ENCODE data around the gene MYO15A.
A peak's percentile ranks its signal among the peaks of the same experiment; 100 is the strongest.

Gene MYO15A

GRCh38 chr17:18156171-18156975 is 47.8 kb downstream of the MYO15A start:
- Histone ChIP-seq H3K4me1 (no peaks in the 10 kb centered on the region), H3K9me3 (no peaks in the 10 kb centered on the region), H3K4me3 (ENCODE audit: low read depth, low read length) (no peak overlapping the region), H3K27me3 (no peaks in the 10 kb centered on the region), H3K36me3 (no peaks in the 10 kb centered on the region)
- TF ChIP-seq CTCF (IDR thresholded peaks at IDR 0.05; ENCODE audit: low read depth, low read length), result no peak
- no peak for DNase-seq

- TF ChIP-seq CTCF (IDR thresholded peaks at IDR 0.05; ENCODE audit: low read depth, low read length), result no peak
- no peak for DNase-seq
- no peak overlapping the region for H3K4me3 ChIP-seq (ENCODE audit: low read depth, low read length)
- H3K9me3 ChIP-seq, result no peaks in the 10 kb centered on the region
- H3K4me1 ChIP-seq, result no peaks in the 10 kb centered on the region
- H3K27me3 ChIP-seq, result no peaks in the 10 kb centered on the region
- no peaks in the 10 kb centered on the region for H3K36me3 ChIP-seq
These were observed 48.4 kb downstream of the MYO15A start for GRCh38 chr17:18156976-18157280.

- TF ChIP-seq CTCF (IDR thresholded peaks at IDR 0.05; ENCODE audit: low read depth, low read length), result no peak
- no peaks in the 10 kb centered on the region for H3K4me1 ChIP-seq
- no peaks in the 10 kb centered on the region for H3K27me3 ChIP-seq
- no peaks in the 10 kb centered on the region for H3K9me3 ChIP-seq
- DNase-seq, result no peak
- no peaks in the 10 kb centered on the region for H3K36me3 ChIP-seq
- no peak overlapping the region for H3K4me3 ChIP-seq (ENCODE audit: low read depth, low read length)
These were observed 48.9 kb downstream of the MYO15A start for GRCh38 chr17:18157354-18157985.

GRCh38 chr17:18158022-18158600 is 49.6 kb downstream of the MYO15A start:
- DNase-seq, result peak; percentile 61
- no peak for TF ChIP-seq CTCF (IDR thresholded peaks at IDR 0.05; ENCODE audit: low read depth, low read length)
- H3K4me1 ChIP-seq, result no peaks in the 10 kb centered on the region
- no peaks in the 10 kb centered on the region for H3K36me3 ChIP-seq
- H3K9me3 ChIP-seq, result no peaks in the 10 kb centered on the region
- no peaks in the 10 kb centered on the region for H3K27me3 ChIP-seq
- no peak overlapping the region for H3K4me3 ChIP-seq (ENCODE audit: low read depth, low read length)

- TF ChIP-seq CTCF (IDR thresholded peaks at IDR 0.05; ENCODE audit: low read depth, low read length), result no peak
- H3K4me1 ChIP-seq, result no peaks in the 10 kb centered on the region
These were observed 51.1 kb downstream of the MYO15A start for GRCh38 chr17:18159551-18160120.

More at GRCh38 chr17:18159551-18160120, 51.1 kb downstream of the MYO15A start:
- Histone ChIP-seq H3K4me3 (ENCODE audit: low read depth, low read length) (no peak overlapping the region), H3K27me3 (no peaks in the 10 kb centered on the region), H3K36me3 (no peaks in the 10 kb centered on the region), H3K9me3 (no peaks in the 10 kb centered on the region)
- DNase-seq, result no peak
